Muscle layer of duodenum (tissue), 2 donors: ENCODE results near the gene NMD3.

Experiments used
- H3K27ac ChIP-seq: one replicate; pipeline ENCODE4 v1.7.0; 2013; ENCODE audit warnings: mild to moderate bottlenecking, low read length
- H3K27me3 ChIP-seq: one replicate; pipeline ENCODE4 v1.7.0; 2013; ENCODE audit warnings: low read depth, mild to moderate bottlenecking, control low read depth, low read length
- H3K36me3 ChIP-seq, 2 donors: one replicate each; pipeline ENCODE4 v1.7.0; 2013; ENCODE audit warnings: low read length in 2 of 2, control low read depth in 1 of 2, mild to moderate bottlenecking in 1 of 2; ENCODE audit not compliant: insufficient read depth in 2 of 2, control insufficient read depth in 1 of 2
- H3K4me1 ChIP-seq, 2 donors: one replicate each; pipeline ENCODE4 v1.7.0; 2013; ENCODE audit warnings: low read length in 2 of 2, mild to moderate bottlenecking in 2 of 2, control low read depth in 1 of 2, moderate library complexity in 1 of 2; ENCODE audit not compliant: insufficient read depth in 2 of 2, control insufficient read depth in 1 of 2
- H3K4me3 ChIP-seq, 2 donors: one replicate each; pipeline ENCODE4 v1.7.0; 2013; ENCODE audit warnings: low read length in 2 of 2, low read depth in 1 of 2, mild to moderate bottlenecking in 1 of 2
- H3K9me3 ChIP-seq, 2 donors: one replicate each; pipeline ENCODE4 v1.7.0; 2013; ENCODE audit warnings: low read length in 2 of 2, control low read depth in 1 of 2, mild to moderate bottlenecking in 1 of 2; ENCODE audit not compliant: control insufficient read depth in 1 of 2
- donor health status: healthy.

The NMD3 gene

GRCh38 chr3:161212171-161212771 lies 8.8 kb upstream of the NMD3 start:
- Histone ChIP-seq H3K9me3 (no peaks in the 10 kb centered on the region), H3K4me1 (no peaks in the 10 kb centered on the region), H3K36me3 (no peaks in the 10 kb centered on the region), H3K4me3 (no peak overlapping the region), H3K27ac (no peak overlapping the region), H3K27me3 (no peaks in the 10 kb centered on the region)

GRCh38 chr3:161212906-161213305 lies 8.2 kb upstream of the NMD3 start:
- no peak overlapping the region for H3K27ac ChIP-seq
- H3K9me3 ChIP-seq = no peaks in the 10 kb centered on the region

GRCh38 chr3:161213644-161214043 lies 7.5 kb upstream of the NMD3 start:
- H3K9me3 ChIP-seq = no peaks in the 10 kb centered on the region
- no peaks in the 10 kb centered on the region for H3K4me1 ChIP-seq
- no peaks in the 10 kb centered on the region for H3K27me3 ChIP-seq
- H3K4me3 ChIP-seq = no peak overlapping the region
- no peaks in the 10 kb centered on the region for H3K36me3 ChIP-seq
- H3K27ac ChIP-seq = no peak overlapping the region

More at GRCh38 chr3:161212906-161213305, 8.2 kb upstream of the NMD3 start:
- no peaks in the 10 kb centered on the region for H3K36me3 ChIP-seq
- no peak overlapping the region for H3K4me3 ChIP-seq
- H3K4me1 ChIP-seq = no peaks in the 10 kb centered on the region
- H3K27me3 ChIP-seq = no peaks in the 10 kb centered on the region

GRCh38 chr3:161215185-161215584 lies 5.9 kb upstream of the NMD3 start:
- Histone ChIP-seq H3K9me3 (no peaks in the 10 kb centered on the region), H3K27me3 (no peaks in the 10 kb centered on the region), H3K27ac (no peak overlapping the region), H3K36me3 (no peaks in the 10 kb centered on the region), H3K4me1 (no peaks in the 10 kb centered on the region), H3K4me3 (no peak overlapping the region)

- no peak overlapping the region for H3K27ac ChIP-seq
- no peak overlapping the region for H3K4me3 ChIP-seq
Observed at GRCh38 chr3:161217496-161217895, 3.6 kb upstream of the NMD3 start.

GRCh38 chr3:161219495-161219894 lies 1.6 kb upstream of the NMD3 start:
- H3K27me3 ChIP-seq = no peaks in the 10 kb centered on the region
- H3K27ac ChIP-seq = no peak overlapping the region
- H3K36me3 ChIP-seq = no peaks in the 10 kb centered on the region
- no peak overlapping the region for H3K4me3 ChIP-seq
- no peaks in the 10 kb centered on the region for H3K9me3 ChIP-seq
- H3K4me1 ChIP-seq = peaks cover 13 to 19% of the 10 kb centered on the region in 2 donors

More at GRCh38 chr3:161217496-161217895, 3.6 kb upstream of the NMD3 start:
- Histone ChIP-seq H3K36me3 (no peaks in the 10 kb centered on the region), H3K9me3 (no peaks in the 10 kb centered on the region), H3K4me1 (peaks cover under 1% of the 10 kb centered on the region in 2 donors), H3K27me3 (no peaks in the 10 kb centered on the region)

GRCh38 chr3:161221806-161222600 lies 892 bp downstream of the NMD3 start:
- Histone ChIP-seq H3K4me1 (peaks cover 13 to 25% of the 10 kb centered on the region in 2 donors), H3K27ac (peak overlapping the region; percentile 84), H3K27me3 (no peaks in the 10 kb centered on the region), H3K9me3 (no peaks in the 10 kb centered on the region), H3K36me3 (peaks cover 0 to 7% of the 10 kb centered on the region in 2 donors), H3K4me3 (peak overlapping the region; percentile 72 to 89)

- Histone ChIP-seq H3K4me3 (peak overlapping the region; percentile 72 to 89), H3K36me3 (peaks cover 4 to 7% of the 10 kb centered on the region in 2 donors), H3K9me3 (no peaks in the 10 kb centered on the region), H3K27ac (no peak overlapping the region), H3K4me1 (peaks cover 13 to 25% of the 10 kb centered on the region in 2 donors), H3K27me3 (no peaks in the 10 kb centered on the region)
Observed at GRCh38 chr3:161222662-161223061, 1.6 kb downstream of the NMD3 start.

- Histone ChIP-seq H3K4me1 (peaks cover 13 to 25% of the 10 kb centered on the region in 2 donors), H3K27me3 (no peaks in the 10 kb centered on the region), H3K9me3 (no peaks in the 10 kb centered on the region), H3K27ac (no peak overlapping the region), H3K4me3 (no peak overlapping the region), H3K36me3 (peaks cover 4 to 18% of the 10 kb centered on the region in 2 donors)
Observed at GRCh38 chr3:161224786-161225185, 3.7 kb downstream of the NMD3 start.

GRCh38 chr3:161230621-161231171 lies 9.6 kb downstream of the NMD3 start:
- Histone ChIP-seq H3K9me3 (no peaks in the 10 kb centered on the region), H3K27me3 (no peaks in the 10 kb centered on the region), H3K27ac (no peak overlapping the region), H3K4me3 (no peak overlapping the region), H3K4me1 (no peaks in the 10 kb centered on the region), H3K36me3 (peaks cover 30 to 33% of the 10 kb centered on the region in 2 donors)

- H3K9me3 ChIP-seq = no peaks in the 10 kb centered on the region
- no peaks in the 10 kb centered on the region for H3K27me3 ChIP-seq
- H3K4me1 ChIP-seq = no peaks in the 10 kb centered on the region
- no peak overlapping the region for H3K27ac ChIP-seq
- H3K36me3 ChIP-seq = peaks cover 34 to 39% of the 10 kb centered on the region in 2 donors
- H3K4me3 ChIP-seq = no peak overlapping the region
Observed at GRCh38 chr3:161231861-161232260, 10.8 kb downstream of the NMD3 start.
